ENCODE results near the gene AP2A2. TPM values are rescaled to one million over a fixed set of nuclear protein-coding genes. Genes with fewer than 3 reads are reported as not detected.

Gene AP2A2
- total and polyA plus RNA-seq, 11 donors: 20.4 to 71.4 (median 36.5) TPM

- Histone ChIP-seq H3K4me3 (no peak overlapping the region), H3K36me3 (no peaks in the 10 kb centered on the region), H3K9me3 (no peaks in the 10 kb centered on the region), H3K27me3 (no peaks in the 10 kb centered on the region), H3K27ac (peak overlapping the region in 2 of 12 donors; percentile 96 to 97), H3K4me1 (peaks cover 0 to 29% (median 13%) of the 10 kb centered on the region in 12 donors)
- ATAC-seq (no peak), DNase-seq (no peak)
- intact Hi-C loops (cut with DNase I): loop anchor here in 2 of 10 donors (5.0 kb wide), 2 partner anchors 105 to 115 kb away; partner anchors contain the start of genes PIDD1 (in 1 of the 2), RPLP2 (in 1 of the 2) and SLC25A22 (in 1 of the 2)
- no peak for TF ChIP-seq POLR2A (IDR thresholded peaks at IDR 0.05)
- no peak for TF ChIP-seq CTCF (IDR thresholded peaks at IDR 0.05)
- 95 to 96% (median 95%) methylated on average over 14 of the region's 14 CpGs for WGBS, 4 donors
Observed at GRCh38 chr11:912266-912665, 13.4 kb upstream of the AP2A2 start.

- H3K4me1 ChIP-seq: peaks cover 0 to 32% (median 13%) of the 10 kb centered on the region in 12 donors
- H3K4me3 ChIP-seq: peak overlapping the region in 1 of 12 donors; percentile 12
- WGBS, 4 donors: 90 to 94% (median 93%) methylated on average over 4 of the region's 4 CpGs
- no peaks in the 10 kb centered on the region for H3K27me3 ChIP-seq
- H3K36me3 ChIP-seq: no peaks in the 10 kb centered on the region
- no peak for ATAC-seq
- H3K9me3 ChIP-seq: no peaks in the 10 kb centered on the region
- no peak for DNase-seq
- no peak for TF ChIP-seq CTCF (IDR thresholded peaks at IDR 0.05)
- TF ChIP-seq POLR2A (IDR thresholded peaks at IDR 0.05): no peak
- no peak overlapping the region for H3K27ac ChIP-seq
- intact Hi-C loops (cut with DNase I): loop anchor here in 2 of 10 donors (5.0 kb wide), 2 partner anchors 106 to 116 kb away; partner anchors contain the start of genes PIDD1 (in 1 of the 2), RPLP2 (in 1 of the 2) and SLC25A22 (in 1 of the 2)
Observed at GRCh38 chr11:913043-913442, 12.6 kb upstream of the AP2A2 start.

- Histone ChIP-seq H3K36me3 (no peaks in the 10 kb centered on the region), H3K27ac (peak overlapping the region in 3 of 12 donors; percentile 9 to 76 (median 41)), H3K9me3 (no peaks in the 10 kb centered on the region), H3K27me3 (no peaks in the 10 kb centered on the region), H3K4me3 (peak overlapping the region in 4 of 12 donors; percentile 14 to 37 (median 20)), H3K4me1 (peaks cover 0 to 32% (median 14%) of the 10 kb centered on the region in 12 donors)
- TF ChIP-seq POLR2A (IDR thresholded peaks at IDR 0.05) (no peak), CTCF (IDR thresholded peaks at IDR 0.05) (no peak)
- no peak for ATAC-seq
- DNase-seq: no peak
- intact Hi-C loops (cut with DNase I): loop anchor here in 2 of 10 donors (5.0 kb wide), 2 partner anchors 107 to 117 kb away; partner anchors contain the start of genes PIDD1 (in 1 of the 2), RPLP2 (in 1 of the 2) and SLC25A22 (in 1 of the 2)
- WGBS, 4 donors: 66 to 83% (median 80%) methylated on average over 4 to 5 of the region's 5 CpGs
Observed at GRCh38 chr11:914204-914603, 11.5 kb upstream of the AP2A2 start.

GRCh38 chr11:914747-915501, 10.7 kb upstream of the AP2A2 start:
- WGBS, 4 donors: 72 to 86% (median 78%) methylated on average over 19 to 21 of the region's 21 CpGs
- peak overlapping the region in 3 of 12 donors; percentile 9 to 76 (median 41) for H3K27ac ChIP-seq
- intact Hi-C loops (cut with DNase I): loop anchor here in 2 of 10 donors (5.0 kb wide), 2 partner anchors 108 to 118 kb away; partner anchors contain the start of genes PIDD1 (in 1 of the 2), RPLP2 (in 1 of the 2) and SLC25A22 (in 1 of the 2)
- no peaks in the 10 kb centered on the region for H3K36me3 ChIP-seq
- no peaks in the 10 kb centered on the region for H3K27me3 ChIP-seq
- peak overlapping the region in 3 of 12 donors; percentile 14 to 37 (median 17) for H3K4me3 ChIP-seq
- ATAC-seq (peak in 3 of 4 donors; percentile 1 to 47 (median 35)), DNase-seq (peak; percentile 60 to 83 (median 69))
- H3K9me3 ChIP-seq: no peaks in the 10 kb centered on the region
- TF ChIP-seq POLR2A (IDR thresholded peaks at IDR 0.05) (no peak), CTCF (IDR thresholded peaks at IDR 0.05) (no peak)
- peaks cover 0 to 25% (median 9%) of the 10 kb centered on the region in 12 donors for H3K4me1 ChIP-seq
